DLD1 (cell line): ENCODE results near the gene HHLA2.

ENCODE experiments used
- in situ Hi-C: cut with HindIII; loops from 2 replicates; pipeline ENCODE4 v1.10.0; 2017; ENCODE audit warnings: low sequenced_read_pairs

Gene HHLA2

DNA sequence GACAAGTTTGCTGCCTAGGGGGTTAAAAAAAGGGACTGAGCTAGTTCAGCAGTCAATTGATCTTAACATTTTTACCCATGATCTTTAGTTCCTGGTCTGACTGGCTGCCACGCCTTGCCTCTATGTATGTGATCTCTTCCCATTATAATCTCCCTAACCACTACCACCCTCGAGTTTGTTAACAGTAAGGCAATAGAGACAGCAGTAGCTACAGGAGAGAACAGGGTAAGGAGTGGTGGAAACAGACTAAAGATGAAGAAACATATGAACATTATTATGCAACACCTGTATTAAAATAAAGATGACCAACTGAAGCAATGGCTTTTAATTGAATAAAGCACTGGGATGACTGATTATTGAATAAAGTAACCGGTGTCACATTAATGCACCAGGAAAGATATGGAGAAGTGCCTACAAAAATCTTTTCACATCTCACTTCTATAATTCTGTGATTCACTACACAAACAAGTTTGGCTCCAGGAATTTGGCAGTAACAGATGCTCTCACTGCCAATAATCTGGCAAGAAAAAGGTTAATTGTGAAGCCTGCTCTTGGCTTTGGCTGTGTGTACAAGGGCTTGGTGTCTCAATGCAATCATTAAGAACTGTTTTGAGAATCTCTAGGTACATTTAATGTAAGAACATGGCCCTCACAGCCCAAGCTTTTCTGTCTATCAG is 95.7 kb downstream of the HHLA2 start:
- in situ Hi-C loops = no loop called here

GRCh38 chr3:108393128-108393900 is 97.0 kb downstream of the HHLA2 start:
- in situ Hi-C loops = no loop called here

DNA sequence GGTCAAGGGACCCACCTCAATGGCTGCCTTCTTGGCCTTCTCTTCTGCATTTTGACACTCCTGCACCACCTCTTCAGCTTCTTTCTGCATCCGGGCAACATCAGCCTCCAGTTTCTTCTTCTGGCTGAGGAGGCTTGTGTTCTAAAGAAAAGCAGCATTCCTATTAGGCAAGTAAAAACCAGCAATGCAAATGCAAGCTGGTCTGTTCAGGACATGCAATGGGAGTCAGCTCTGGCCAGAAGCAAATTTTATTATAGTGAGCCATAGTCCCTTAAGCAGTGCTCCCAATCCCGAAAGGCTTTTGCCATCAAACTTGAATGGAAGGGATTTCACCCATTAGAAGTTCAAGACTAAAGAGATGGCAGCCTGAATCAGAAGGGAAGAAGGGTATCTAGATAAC is 97.7 kb downstream of the HHLA2 start:
- in situ Hi-C loops = no loop called here

GRCh38 chr3:108394563-108394962 is 98.2 kb downstream of the HHLA2 start:
- in situ Hi-C loops = no loop called here

GRCh38 chr3:108396336-108396735 is 100.0 kb downstream of the HHLA2 start:
- in situ Hi-C loops = no loop called here

DNA sequence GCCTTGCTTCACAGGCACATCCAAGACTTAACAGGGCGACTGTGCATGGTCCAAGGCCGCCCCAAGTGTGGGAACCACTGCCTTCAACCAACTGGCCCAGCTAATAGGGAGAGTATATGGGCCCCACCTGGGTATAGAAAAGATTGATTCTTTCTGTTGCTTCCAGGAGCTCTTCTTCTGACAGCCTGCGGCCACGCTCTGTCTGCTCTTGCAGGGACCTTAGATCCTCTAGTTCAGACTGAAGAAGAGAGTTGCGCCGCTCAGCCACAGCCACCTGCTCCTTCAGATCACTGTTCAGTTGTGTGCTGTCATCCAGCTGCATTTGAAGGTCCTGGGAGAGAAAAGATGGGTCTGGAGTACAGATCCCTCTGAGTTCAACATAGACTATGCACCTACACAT is 102.2 kb downstream of the HHLA2 start:
- in situ Hi-C loops = no loop called here

GRCh38 chr3:108401836-108402235 is 105.5 kb downstream of the HHLA2 start:
- in situ Hi-C loops = no loop called here

DNA sequence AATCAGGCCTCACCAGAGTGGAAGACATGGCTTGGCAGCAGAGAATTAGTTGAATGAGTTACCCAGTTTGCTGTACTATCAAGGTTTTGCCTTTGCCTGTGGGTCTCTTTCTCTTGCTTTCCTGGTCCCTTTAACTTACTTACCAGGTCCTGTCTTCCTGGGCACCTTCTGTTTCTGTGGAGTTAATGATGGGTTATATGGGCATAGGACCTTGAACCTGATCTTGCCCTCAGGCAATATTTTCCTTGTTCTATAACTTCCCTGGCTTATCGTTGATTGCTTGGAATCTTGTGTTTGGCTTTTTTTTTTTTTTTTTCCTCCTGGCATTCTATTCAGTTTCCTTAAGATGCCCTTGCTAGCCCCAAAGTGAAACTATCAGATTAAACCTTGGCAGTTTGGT is 106.8 kb downstream of the HHLA2 start:
- in situ Hi-C loops = no loop called here

- in situ Hi-C loops = no loop called here
Measured at GRCh38 chr3:108403686-108404345, 107.5 kb downstream of the HHLA2 start.

GRCh38 chr3:108404368-108404767 is 108.0 kb downstream of the HHLA2 start:
- in situ Hi-C loops = no loop called here

GRCh38 chr3:108406063-108406660 is 109.8 kb downstream of the HHLA2 start:
- in situ Hi-C loops = no loop called here

DNA sequence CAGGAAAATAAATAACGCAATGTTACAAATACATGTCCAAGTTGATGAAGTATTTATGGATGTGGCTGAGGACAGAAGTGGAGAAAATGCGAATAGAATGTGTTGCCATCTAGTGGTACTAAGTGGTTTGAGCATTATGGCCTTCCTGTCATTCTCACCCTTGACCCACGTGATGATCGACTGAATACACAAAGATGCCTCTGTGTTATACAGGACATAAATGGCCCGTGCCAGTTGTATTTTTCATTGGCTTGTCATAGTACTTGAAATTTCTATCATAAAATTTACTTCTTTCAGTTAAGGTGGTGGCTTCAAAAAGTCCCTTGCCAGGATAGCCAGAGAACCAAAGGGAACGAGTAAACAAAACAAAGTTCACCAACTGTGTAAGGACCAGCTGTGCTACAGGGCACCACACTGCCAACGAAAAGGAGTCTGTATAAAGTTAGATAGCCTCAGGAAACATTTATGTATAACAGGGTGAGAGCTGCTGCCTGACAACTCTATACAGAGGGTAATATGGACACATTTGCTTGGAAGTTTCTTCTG is 110.4 kb downstream of the HHLA2 start:
- in situ Hi-C loops = no loop called here

DNA sequence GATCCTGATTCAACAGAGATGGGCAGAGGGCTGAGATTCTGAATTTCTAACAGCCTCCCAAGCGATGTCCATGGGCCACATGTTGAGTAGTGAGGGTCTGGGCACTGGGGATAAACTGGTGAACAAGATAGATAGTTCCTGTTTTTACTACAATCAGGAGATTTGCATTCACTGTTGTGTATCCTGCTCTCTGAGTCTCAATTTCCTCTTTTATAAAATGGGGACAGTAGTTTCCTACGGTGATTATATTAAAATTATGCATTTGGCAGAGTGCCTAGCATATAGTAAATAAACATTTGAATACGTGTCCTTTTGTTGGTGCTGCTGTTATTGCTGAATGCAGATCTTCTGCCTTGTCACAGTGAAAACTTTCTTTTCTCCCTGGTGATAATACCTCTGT is 111.5 kb downstream of the HHLA2 start:
- in situ Hi-C loops = no loop called here

- in situ Hi-C loops = no loop called here
Measured at GRCh38 chr3:108408883-108409799, 112.8 kb downstream of the HHLA2 start.

DNA sequence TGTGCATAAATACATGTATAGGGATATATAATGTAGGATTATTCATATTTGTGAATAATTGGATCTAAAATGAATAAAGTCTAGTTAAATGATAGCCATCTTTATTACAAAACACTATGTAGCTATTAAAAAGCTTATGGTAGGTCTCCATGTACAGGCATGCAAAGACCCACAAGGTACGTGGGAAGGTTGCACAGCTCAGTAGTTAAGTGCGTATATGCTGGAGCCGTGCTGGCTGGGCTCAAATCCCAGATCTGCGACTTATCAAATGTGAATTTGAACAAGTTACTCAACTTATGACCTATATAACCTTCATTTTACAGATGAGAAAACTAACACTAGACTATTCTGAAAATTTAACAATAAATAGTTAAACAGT is 113.4 kb downstream of the HHLA2 start:
- in situ Hi-C loops = no loop called here

GRCh38 chr3:108410531-108410984 is 114.2 kb downstream of the HHLA2 start:
- in situ Hi-C loops = no loop called here

- in situ Hi-C loops = no loop called here
Measured at GRCh38 chr3:108412121-108412750, 115.9 kb downstream of the HHLA2 start.

DNA sequence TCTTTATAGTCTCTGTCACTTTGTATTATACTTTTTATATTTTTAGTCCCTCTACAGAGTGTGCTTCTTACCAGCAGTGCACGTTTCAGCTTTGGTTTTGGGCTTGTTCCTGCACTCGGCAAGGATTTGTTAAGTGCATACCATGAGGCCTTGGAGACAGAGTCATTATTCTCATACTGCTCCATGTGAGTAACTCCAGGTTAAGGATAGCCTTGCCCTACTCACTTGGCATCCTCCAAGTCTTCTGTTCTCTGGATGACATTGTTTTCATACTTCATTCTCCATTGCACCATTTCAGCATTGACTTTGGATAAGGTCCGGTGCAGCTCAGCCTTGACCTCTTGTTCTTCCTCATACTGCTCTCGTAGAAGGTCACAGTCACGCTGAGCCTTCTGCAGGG is 117.7 kb downstream of the HHLA2 start:
- in situ Hi-C loops = no loop called here

DNA sequence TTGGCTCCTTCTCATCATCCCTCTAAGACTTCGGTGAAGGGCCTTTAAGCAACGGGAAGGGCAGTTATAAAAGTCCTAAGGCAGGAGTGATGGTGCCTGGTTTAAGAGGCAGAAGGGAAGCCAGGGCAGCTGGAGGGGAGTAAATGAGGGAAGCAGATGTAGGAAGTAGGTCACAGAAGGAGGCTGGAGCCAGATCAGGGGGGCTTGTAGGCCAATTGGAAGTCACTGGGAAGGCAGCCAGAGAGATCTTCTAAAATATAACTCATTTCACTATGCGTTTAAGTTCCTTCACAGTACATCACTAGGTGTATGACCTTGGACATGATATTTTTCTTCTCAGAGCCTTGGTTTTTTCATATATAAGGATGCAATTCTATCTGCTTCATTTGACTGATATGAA is 119.3 kb downstream of the HHLA2 start:
- in situ Hi-C loops = no loop called here
